Tibial artery (tissue), 4 donors: ENCODE measurements around the gene RND3.

Experiments used
- DNase-seq, 2 donors: peaks; one replicate each; pipeline ENCODE4 v3.0.0-alpha.2; 2019
- H3K27ac ChIP-seq, 2 donors: fragments of 200-600 bp; sonication (generic) in 1 of 2; 1 replicate in 1 of 2; 2 replicates in 1 of 2; pipeline ENCODE4 v1.5.1; 2018 to 2019; ENCODE audit warnings: mild to moderate bottlenecking in 1 of 2
- H3K27me3 ChIP-seq, 2 donors: fragments of 200-600 bp; sonication (generic) in 1 of 2; one replicate each; pipeline versions ENCODE4 v1.5.1 to v1.6.0; 2016 to 2019
- H3K36me3 ChIP-seq, 3 donors: fragments of 200-600 bp; sonication (generic) in 2 of 3; one replicate each; pipeline ENCODE4 v1.5.1; 2016 to 2019; ENCODE audit warnings: mild to moderate bottlenecking in 2 of 3
- H3K4me1 ChIP-seq, 4 donors: fragments of 200-600 bp; sonication (generic) in 2 of 4; 1 replicate in 3 of 4; 2 replicates in 1 of 4; pipeline ENCODE4 v1.5.1; 2016 to 2019
- H3K4me3 ChIP-seq, 2 donors: fragments of 200-600 bp; sonication (generic) in 1 of 2; 1 replicate in 1 of 2; 2 replicates in 1 of 2; pipeline ENCODE4 v1.5.1; 2018 to 2019; ENCODE audit warnings: mild to moderate bottlenecking in 2 of 2
- H3K9me3 ChIP-seq, 3 donors: fragments of 200-600 bp; sonication (generic) in 1 of 3; one replicate each; pipeline ENCODE4 v1.5.1; 2016 to 2019
- CTCF ChIP-seq, 2 experiments: fragments of 200-600 bp in 1 of 2; fragments of 450-650 bp in 1 of 2; IDR thresholded peaks; one replicate each; pipeline ENCODE4 v1.5.1; 2017 to 2019; ENCODE audit warnings: antibody characterized with exemption in 2 of 2, mild to moderate bottlenecking in 1 of 2, moderate library complexity in 1 of 2
- intact Hi-C: fragments of 100-400 bp; cut with DNase I; formaldehyde crosslinking; loops from one replicate; pipeline ENCODE4 v1.15.0; 2023; ENCODE audit warnings: low total_unique reads

The RND3 gene

GRCh38 chr2:150491943-150492342, 4.5 kb upstream of the RND3 start:
- no peak for DNase-seq
- intact Hi-C loops = no loop called here
- peaks cover 0 to 29% (median 4%) of the 10 kb centered on the region in 4 donors for H3K4me1 ChIP-seq
- H3K4me3 ChIP-seq = no peak overlapping the region
- no peaks in the 10 kb centered on the region for H3K36me3 ChIP-seq
- H3K9me3 ChIP-seq = no peaks in the 10 kb centered on the region
- no peaks in the 10 kb centered on the region for H3K27me3 ChIP-seq
- H3K27ac ChIP-seq = no peak overlapping the region
- no peak for TF ChIP-seq CTCF (IDR thresholded peaks at IDR 0.05)

- peaks cover 0 to 28% (median 4%) of the 10 kb centered on the region in 4 donors for H3K4me1 ChIP-seq
- TF ChIP-seq CTCF (IDR thresholded peaks at IDR 0.05) = no peak
- H3K4me3 ChIP-seq = no peak overlapping the region
- intact Hi-C loops = no loop called here
- H3K27ac ChIP-seq = no peak overlapping the region
- no peaks in the 10 kb centered on the region for H3K27me3 ChIP-seq
- no peak for DNase-seq
- no peaks in the 10 kb centered on the region for H3K36me3 ChIP-seq
- no peaks in the 10 kb centered on the region for H3K9me3 ChIP-seq
Measured at GRCh38 chr2:150491430-150491829, 4.0 kb upstream of the RND3 start.

- Histone ChIP-seq H3K27me3 (no peaks in the 10 kb centered on the region), H3K27ac (no peak overlapping the region), H3K4me3 (no peak overlapping the region), H3K9me3 (no peaks in the 10 kb centered on the region), H3K36me3 (no peaks in the 10 kb centered on the region), H3K4me1 (peaks cover 0 to 19% (median 2%) of the 10 kb centered on the region in 4 donors)
- intact Hi-C loops = no loop called here
- no peak for DNase-seq
- no peak for TF ChIP-seq CTCF (IDR thresholded peaks at IDR 0.05)
Measured at GRCh38 chr2:150490466-150490865, 3.0 kb upstream of the RND3 start.

- peak overlapping the region; percentile 70 to 82 for H3K4me3 ChIP-seq
- TF ChIP-seq CTCF (IDR thresholded peaks at IDR 0.05) = no peak
- no peaks in the 10 kb centered on the region for H3K9me3 ChIP-seq
- peak; percentile 57 to 75 for DNase-seq
- H3K36me3 ChIP-seq = no peaks in the 10 kb centered on the region
- H3K27me3 ChIP-seq = no peaks in the 10 kb centered on the region
- H3K4me1 ChIP-seq = peaks cover 0 to 29% (median 25%) of the 10 kb centered on the region in 4 donors
- H3K27ac ChIP-seq = peak overlapping the region; percentile 99 to 100
- intact Hi-C loops = loop anchor here (2.0 to 10.0 kb wide), 4 partner anchors 128 to 900 kb away; partner anchors contain the start of gene MMADHC
Measured at GRCh38 chr2:150486539-150487484, 655 bp downstream of the RND3 start.

- H3K36me3 ChIP-seq = no peaks in the 10 kb centered on the region
- H3K4me3 ChIP-seq = peak overlapping the region; percentile 70 to 82
- TF ChIP-seq CTCF (IDR thresholded peaks at IDR 0.05) = peak in 1 of 2 experiments; percentile 11
- H3K9me3 ChIP-seq = no peaks in the 10 kb centered on the region
- intact Hi-C loops = loop anchor here (2.0 to 10.0 kb wide), 4 partner anchors 129 to 899 kb away; partner anchors contain the start of gene MMADHC
- no peaks in the 10 kb centered on the region for H3K27me3 ChIP-seq
- H3K27ac ChIP-seq = peak overlapping the region; percentile 99 to 100
- DNase-seq = peak; percentile 77 to 94
- H3K4me1 ChIP-seq = peaks cover 0 to 37% (median 33%) of the 10 kb centered on the region in 4 donors
Measured at GRCh38 chr2:150485871-150486538, 1.5 kb downstream of the RND3 start.
